Measurements from ENCODE around the gene UBL4B. TPM values are rescaled to one million over a fixed set of nuclear protein-coding genes. Genes with fewer than 3 reads are reported as not detected.
"Not testable (repeated sequence)": the region's sequence is repeated elsewhere in the genome, so short reads cannot be mapped to it uniquely, and the experiment has no call there.

Gene UBL4B
- total and polyA plus RNA-seq, 12 donors, result 0.13 to 0.24 (median 0.18) TPM; not detected in 9

- no peaks in the 10 kb centered on the region for H3K27me3 ChIP-seq
- DNase-seq, result no peak
- no peak for TF ChIP-seq POLR2A (IDR thresholded peaks at IDR 0.05)
- TF ChIP-seq, protein P1, sequence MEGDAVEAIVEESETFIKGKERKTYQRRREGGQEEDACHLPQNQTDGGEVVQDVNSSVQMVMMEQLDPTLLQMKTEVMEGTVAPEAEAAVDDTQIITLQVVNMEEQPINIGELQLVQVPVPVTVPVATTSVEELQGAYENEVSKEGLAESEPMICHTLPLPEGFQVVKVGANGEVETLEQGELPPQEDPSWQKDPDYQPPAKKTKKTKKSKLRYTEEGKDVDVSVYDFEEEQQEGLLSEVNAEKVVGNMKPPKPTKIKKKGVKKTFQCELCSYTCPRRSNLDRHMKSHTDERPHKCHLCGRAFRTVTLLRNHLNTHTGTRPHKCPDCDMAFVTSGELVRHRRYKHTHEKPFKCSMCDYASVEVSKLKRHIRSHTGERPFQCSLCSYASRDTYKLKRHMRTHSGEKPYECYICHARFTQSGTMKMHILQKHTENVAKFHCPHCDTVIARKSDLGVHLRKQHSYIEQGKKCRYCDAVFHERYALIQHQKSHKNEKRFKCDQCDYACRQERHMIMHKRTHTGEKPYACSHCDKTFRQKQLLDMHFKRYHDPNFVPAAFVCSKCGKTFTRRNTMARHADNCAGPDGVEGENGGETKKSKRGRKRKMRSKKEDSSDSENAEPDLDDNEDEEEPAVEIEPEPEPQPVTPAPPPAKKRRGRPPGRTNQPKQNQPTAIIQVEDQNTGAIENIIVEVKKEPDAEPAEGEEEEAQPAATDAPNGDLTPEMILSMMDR (IDR thresholded peaks at IDR 0.05), result no peak
- 68 to 88% (median 84%) methylated on average over 3 of the region's 3 CpGs for WGBS, 4 donors
- intact Hi-C loops (cut with DNase I), result no loop called here
- H3K9me3 ChIP-seq (replicated peaks in 1 of 3), result no peaks in the 10 kb centered on the region
- H3K36me3 ChIP-seq (replicated peaks in 1 of 2), result no peaks in the 10 kb centered on the region
- no peak overlapping the region for H3K27ac ChIP-seq
- no peak overlapping the region for H3K4me3 ChIP-seq
- no peaks in the 10 kb centered on the region for H3K4me1 ChIP-seq (replicated peaks in 1 of 2)
Observed at GRCh38 chr1:110076789-110077500, 35.3 kb upstream of the UBL4B start.

DNA sequence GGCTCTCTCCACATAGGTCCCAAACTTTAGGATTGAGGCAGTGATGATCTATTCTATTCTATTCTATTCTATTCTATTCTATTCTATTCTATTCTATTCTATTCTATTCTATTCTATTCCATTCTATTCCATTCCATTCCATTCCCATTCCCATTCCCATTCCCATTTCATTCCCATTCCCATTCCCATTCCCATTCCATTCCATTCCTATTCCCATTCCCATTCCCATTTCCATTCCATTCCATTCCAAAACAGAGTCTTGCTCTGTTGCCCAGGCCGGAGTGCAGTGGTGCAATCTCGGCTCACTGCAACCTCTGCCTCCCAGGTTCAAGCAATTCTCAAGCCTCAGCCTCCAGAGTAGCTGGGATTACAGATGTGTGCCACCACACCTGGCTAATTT, 32.2 kb upstream of the UBL4B start:
- DNase-seq; intact Hi-C loops (cut with DNase I); H3K27ac ChIP-seq; H3K36me3 ChIP-seq (replicated peaks in 1 of 2); H3K9me3 ChIP-seq (replicated peaks in 1 of 3); H3K4me1 ChIP-seq (replicated peaks in 1 of 2); H3K27me3 ChIP-seq; H3K4me3 ChIP-seq: not testable (repeated sequence)
- WGBS, 4 donors, result 97 to 98% (median 98%) methylated on average over 2 of the region's 2 CpGs

GRCh38 chr1:110081061-110081460, 31.2 kb upstream of the UBL4B start:
- intact Hi-C loops (cut with DNase I), result no loop called here
- TF ChIP-seq POLR2A (IDR thresholded peaks at IDR 0.05), result no peak
- TF ChIP-seq, protein P1 (IDR thresholded peaks at IDR 0.05), result no peak
- WGBS, 4 donors, result 91 to 94% (median 93%) methylated on average over 5 of the region's 5 CpGs
- no peaks in the 10 kb centered on the region for H3K36me3 ChIP-seq (replicated peaks in 1 of 2)
- DNase-seq, result no peak
- H3K9me3 ChIP-seq (replicated peaks in 1 of 3), result no peaks in the 10 kb centered on the region
- peaks cover 0 to 10% of the 10 kb centered on the region in 2 donors for H3K4me1 ChIP-seq (replicated peaks in 1 of 2)
- no peak overlapping the region for H3K4me3 ChIP-seq
- no peaks in the 10 kb centered on the region for H3K27me3 ChIP-seq
- no peak overlapping the region for H3K27ac ChIP-seq

- no peak overlapping the region for H3K4me3 ChIP-seq
- 90 to 92% (median 92%) methylated on average over 5 of the region's 5 CpGs for WGBS, 4 donors
- H3K27ac ChIP-seq, result no peak overlapping the region
- no peak for DNase-seq
- peaks cover 0 to 10% of the 10 kb centered on the region in 2 donors for H3K4me1 ChIP-seq (replicated peaks in 1 of 2)
- TF ChIP-seq POLR2A (IDR thresholded peaks at IDR 0.05), result no peak
- TF ChIP-seq, protein P1 (IDR thresholded peaks at IDR 0.05), result no peak
- H3K27me3 ChIP-seq, result no peaks in the 10 kb centered on the region
- intact Hi-C loops (cut with DNase I), result no loop called here
- H3K36me3 ChIP-seq (replicated peaks in 1 of 2), result no peaks in the 10 kb centered on the region
- no peaks in the 10 kb centered on the region for H3K9me3 ChIP-seq (replicated peaks in 1 of 3)
Observed at GRCh38 chr1:110082477-110082876, 29.8 kb upstream of the UBL4B start.
